Type B pancreatic cell (in vitro differentiated cells): ENCODE data around the gene GPR137. TPM values are rescaled to one million over a fixed set of nuclear protein-coding genes. Genes with fewer than 3 reads are reported as not detected.

ENCODE experiments used
- DNase-seq: peaks from one replicate; pipeline ENCODE4 v3.0.0; 2021; ENCODE audit warnings: mixed read lengths; ENCODE audit not compliant: unreplicated experiment; ENCODE audit errors: extremely low spot score
- H3K27ac Mint-ChIP-seq: 2 replicates; pipeline ENCODE4 v1.8.0; 2021; ENCODE audit warnings: mild to moderate bottlenecking, mixed read lengths
- H3K27me3 Mint-ChIP-seq: 2 replicates; pipeline ENCODE4 v1.8.0; 2021; ENCODE audit warnings: mixed read lengths
- H3K36me3 Mint-ChIP-seq: 2 replicates; pipeline ENCODE4 v1.8.0; 2021; ENCODE audit warnings: mixed read lengths
- H3K4me1 Mint-ChIP-seq: one replicate; pipeline ENCODE4 v1.8.0; 2021; ENCODE audit warnings: mixed read lengths; ENCODE audit not compliant: unreplicated experiment
- H3K4me3 Mint-ChIP-seq: 2 replicates; pipeline ENCODE4 v1.8.0; 2021; ENCODE audit warnings: mild to moderate bottlenecking, mixed read lengths
- H3K9me3 Mint-ChIP-seq: 2 replicates; pipeline ENCODE4 v1.8.0; 2021; ENCODE audit warnings: mixed read lengths
- total RNA-seq: library from RNA; stranded (reverse); gene quantifications from 2 replicates; pipeline ENCODE4 v1.2.1, GENCODE V29; 2021; ENCODE audit warnings: low replicate concordance
- TF ChIP-seq, protein P1 (sequence below): fragments of 200-600 bp; sonication (generic); conservative IDR thresholded peaks from 2 replicates; pipeline ENCODE4 v1.5.0; 2021; ENCODE audit warnings: antibody characterized with exemption, mild to moderate bottlenecking

Gene GPR137
- total RNA-seq, 1 donor from 2014 or later = 47.9 TPM

DNA sequence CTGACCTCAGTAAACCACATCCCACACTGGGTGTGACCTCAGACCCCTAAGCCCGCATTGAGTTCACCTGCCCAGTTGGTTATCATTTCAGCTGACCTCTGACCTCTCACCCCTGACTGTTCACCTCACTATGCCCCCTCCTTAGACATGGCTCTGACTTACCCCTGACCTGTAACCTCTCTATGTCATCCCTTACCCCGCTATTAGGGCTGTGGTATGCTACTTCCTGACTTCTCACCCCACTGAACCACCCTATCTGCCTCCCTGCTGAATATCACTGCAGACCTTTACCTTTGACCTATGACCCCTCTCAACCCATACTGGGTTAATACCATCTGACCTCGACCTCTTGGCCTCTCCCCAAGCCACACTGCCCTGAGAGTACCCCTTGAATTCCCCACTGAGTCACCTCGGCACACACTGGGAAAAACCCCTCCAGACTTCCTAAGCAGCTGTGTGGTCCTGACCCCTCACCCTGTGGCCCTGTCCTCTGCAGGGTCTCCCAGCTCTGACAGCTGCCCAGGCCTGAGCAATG, 26.0 kb upstream of the GPR137 start:
- Mint-ChIP-seq H3K4me1 (no peaks in the 10 kb centered on the region), H3K27ac (no peak overlapping the region), H3K27me3 (no peaks in the 10 kb centered on the region), H3K36me3 (peaks cover 11% of the 10 kb centered on the region), H3K4me3 (no peak overlapping the region), H3K9me3 (no peaks in the 10 kb centered on the region)
- DNase-seq = no peak
- TF ChIP-seq, protein P1, sequence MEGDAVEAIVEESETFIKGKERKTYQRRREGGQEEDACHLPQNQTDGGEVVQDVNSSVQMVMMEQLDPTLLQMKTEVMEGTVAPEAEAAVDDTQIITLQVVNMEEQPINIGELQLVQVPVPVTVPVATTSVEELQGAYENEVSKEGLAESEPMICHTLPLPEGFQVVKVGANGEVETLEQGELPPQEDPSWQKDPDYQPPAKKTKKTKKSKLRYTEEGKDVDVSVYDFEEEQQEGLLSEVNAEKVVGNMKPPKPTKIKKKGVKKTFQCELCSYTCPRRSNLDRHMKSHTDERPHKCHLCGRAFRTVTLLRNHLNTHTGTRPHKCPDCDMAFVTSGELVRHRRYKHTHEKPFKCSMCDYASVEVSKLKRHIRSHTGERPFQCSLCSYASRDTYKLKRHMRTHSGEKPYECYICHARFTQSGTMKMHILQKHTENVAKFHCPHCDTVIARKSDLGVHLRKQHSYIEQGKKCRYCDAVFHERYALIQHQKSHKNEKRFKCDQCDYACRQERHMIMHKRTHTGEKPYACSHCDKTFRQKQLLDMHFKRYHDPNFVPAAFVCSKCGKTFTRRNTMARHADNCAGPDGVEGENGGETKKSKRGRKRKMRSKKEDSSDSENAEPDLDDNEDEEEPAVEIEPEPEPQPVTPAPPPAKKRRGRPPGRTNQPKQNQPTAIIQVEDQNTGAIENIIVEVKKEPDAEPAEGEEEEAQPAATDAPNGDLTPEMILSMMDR = no peak

DNA sequence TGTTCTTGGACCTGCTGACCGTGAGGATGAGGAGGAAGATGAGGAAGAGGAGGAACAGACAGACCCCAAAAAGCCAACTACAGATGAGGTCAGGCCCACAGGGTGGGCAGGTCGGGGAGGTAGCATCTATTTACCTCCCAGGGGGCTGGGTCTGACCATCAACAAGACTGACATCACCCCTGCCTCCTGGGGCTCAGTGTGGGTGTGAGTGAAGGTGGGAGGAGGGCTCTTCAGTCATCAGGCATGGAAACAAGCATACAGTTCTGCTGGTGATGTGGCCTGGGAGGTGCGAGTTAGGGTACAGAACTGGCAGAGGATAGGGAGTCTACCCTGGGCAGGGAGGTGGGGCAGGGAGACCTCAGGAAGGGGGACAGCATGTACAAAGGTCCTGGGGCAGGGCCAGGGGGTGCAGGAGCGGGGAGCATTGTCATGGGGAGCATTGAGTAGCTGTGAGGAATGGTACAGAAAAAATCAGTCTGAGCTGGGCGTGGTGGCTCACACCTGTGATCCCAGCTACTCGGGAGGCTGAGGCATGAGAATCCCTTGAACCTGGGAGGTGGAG, 25.4 kb upstream of the GPR137 start:
- no peak for DNase-seq
- Mint-ChIP-seq H3K9me3 (no peaks in the 10 kb centered on the region), H3K36me3 (peaks cover 11% of the 10 kb centered on the region), H3K27ac (no peak overlapping the region), H3K4me1 (no peaks in the 10 kb centered on the region), H3K4me3 (no peak overlapping the region), H3K27me3 (no peaks in the 10 kb centered on the region)
- TF ChIP-seq, protein P1 = no peak

DNA sequence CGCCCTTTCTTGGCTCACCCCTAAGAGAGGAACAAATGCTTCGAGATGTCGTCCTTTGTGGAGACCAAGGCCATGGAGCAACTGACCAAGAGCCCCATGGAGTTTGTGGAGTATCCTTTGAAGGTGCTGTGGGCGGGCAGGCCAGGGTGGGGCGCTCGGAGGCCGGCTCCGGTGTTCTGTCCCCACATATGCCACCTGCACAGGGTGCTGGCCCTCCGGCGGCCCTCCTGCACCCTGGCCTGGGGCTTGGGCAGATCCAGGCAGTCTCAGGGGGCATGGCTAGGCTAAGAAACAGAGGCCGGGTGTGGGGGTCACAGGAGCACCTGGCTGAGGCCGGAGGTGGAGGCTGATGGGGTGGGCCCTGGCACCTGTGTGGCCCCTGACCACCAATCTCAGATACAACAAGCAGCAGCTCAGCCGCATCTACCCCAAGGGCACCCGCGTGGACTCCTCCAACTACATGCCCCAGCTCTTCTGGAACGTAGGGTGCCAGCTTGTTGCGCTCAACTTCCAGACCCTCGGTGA, 24.0 kb upstream of the GPR137 start:
- Mint-ChIP-seq H3K9me3 (no peaks in the 10 kb centered on the region), H3K4me1 (no peaks in the 10 kb centered on the region), H3K4me3 (no peak overlapping the region), H3K27ac (no peak overlapping the region), H3K36me3 (peaks cover 11% of the 10 kb centered on the region), H3K27me3 (no peaks in the 10 kb centered on the region)
- no peak for DNase-seq
- TF ChIP-seq, protein P1 = no peak

DNA sequence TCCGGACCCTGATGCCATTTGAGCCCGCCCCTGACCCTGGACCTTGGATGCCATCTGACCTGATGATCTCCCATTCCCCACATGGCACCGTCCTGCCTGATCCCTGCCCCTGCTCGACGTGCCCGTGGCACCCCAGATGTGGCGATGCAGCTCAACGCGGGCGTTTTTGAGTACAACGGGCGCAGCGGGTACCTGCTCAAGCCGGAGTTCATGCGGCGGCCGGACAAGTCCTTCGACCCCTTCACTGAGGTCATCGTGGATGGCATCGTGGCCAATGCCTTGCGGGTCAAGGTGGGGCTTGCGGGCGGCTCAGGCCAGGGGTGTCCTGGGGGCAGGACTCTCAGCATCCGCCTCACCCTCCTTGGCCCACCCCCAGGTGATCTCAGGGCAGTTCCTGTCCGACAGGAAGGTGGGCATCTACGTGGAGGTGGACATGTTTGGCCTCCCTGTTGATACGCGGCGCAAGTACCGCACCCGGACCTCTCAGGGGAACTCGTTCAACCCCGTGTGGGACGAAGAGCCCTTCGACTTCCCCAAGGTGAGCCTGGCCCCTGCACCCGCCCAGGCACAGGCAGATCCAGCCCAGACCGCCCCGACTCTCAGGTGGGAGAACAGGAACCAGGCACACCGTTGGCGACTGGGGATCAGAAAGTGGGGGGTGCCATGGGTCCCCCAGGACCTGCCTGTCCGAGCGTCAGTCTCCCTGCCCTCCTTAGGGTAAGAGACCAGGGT, 23.2 kb upstream of the GPR137 start:
- H3K4me1 Mint-ChIP-seq = no peaks in the 10 kb centered on the region
- H3K27me3 Mint-ChIP-seq = no peaks in the 10 kb centered on the region
- H3K27ac Mint-ChIP-seq = no peak overlapping the region
- H3K36me3 Mint-ChIP-seq = peaks cover 11% of the 10 kb centered on the region
- TF ChIP-seq, protein P1 = no peak
- H3K9me3 Mint-ChIP-seq = no peaks in the 10 kb centered on the region
- H3K4me3 Mint-ChIP-seq = no peak overlapping the region
- no peak for DNase-seq

DNA sequence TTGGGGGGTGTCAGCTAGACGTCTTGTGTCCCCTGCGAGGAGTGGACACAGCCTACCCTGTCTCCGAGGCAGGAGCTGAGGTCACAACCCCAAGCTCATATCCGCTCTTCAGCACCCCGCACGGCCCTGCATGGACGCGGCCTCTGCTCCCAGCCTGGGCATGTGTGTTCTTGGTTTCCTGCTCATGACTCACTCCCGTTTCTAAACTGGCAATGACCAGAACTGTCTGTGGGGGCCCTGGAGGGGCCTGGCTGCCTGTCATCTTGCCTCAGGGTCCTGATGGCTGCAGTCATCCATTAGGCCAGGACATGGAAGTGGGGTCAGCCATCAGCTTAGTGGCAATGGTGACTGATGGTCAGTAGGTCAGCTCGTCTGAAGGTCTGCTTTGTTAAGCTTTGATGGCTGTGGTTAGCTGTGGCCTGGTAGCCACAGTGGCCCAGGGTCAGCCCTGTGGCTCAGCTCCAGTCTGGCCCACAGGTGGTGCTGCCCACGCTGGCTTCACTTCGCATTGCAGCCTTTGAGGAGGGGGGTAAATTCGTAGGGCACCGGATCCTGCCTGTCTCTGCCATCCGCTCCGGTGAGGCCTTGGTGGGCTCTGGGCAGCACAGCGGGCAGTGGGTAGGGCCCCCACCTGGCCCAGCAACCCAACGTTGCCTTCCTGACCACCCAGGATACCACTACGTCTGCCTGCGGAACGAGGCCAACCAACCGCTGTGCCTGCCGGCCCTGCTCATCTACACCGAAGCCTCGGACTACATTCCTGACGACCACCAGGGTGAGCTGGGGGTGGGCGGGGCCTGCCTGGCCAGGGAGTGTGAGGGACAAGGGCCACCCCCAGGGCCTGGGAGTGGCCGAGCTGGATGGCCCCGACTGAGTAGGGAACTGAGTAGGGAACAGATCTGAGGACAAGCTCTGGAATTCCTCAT, 22.4 kb upstream of the GPR137 start:
- Mint-ChIP-seq H3K27ac (no peak overlapping the region), H3K4me1 (peaks cover 4% of the 10 kb centered on the region), H3K36me3 (peaks cover 11% of the 10 kb centered on the region), H3K27me3 (no peaks in the 10 kb centered on the region), H3K9me3 (no peaks in the 10 kb centered on the region), H3K4me3 (no peak overlapping the region)
- TF ChIP-seq, protein P1 = no peak
- DNase-seq = no peak
